Erythroblast (primary cell): ENCODE results near the gene TMUB1.

Experiments
- GATA1 ChIP-seq: IDR thresholded peaks from 2 replicates; pipeline ENCODE4 v1.6.1; 2011; ENCODE audit warnings: low read depth, mild to moderate bottlenecking, control low read depth, low read length, moderate library complexity
- POLR2A ChIP-seq: IDR thresholded peaks from 2 replicates; pipeline ENCODE4 v1.6.1; 2011; ENCODE audit warnings: mild to moderate bottlenecking, low read length

DNA sequence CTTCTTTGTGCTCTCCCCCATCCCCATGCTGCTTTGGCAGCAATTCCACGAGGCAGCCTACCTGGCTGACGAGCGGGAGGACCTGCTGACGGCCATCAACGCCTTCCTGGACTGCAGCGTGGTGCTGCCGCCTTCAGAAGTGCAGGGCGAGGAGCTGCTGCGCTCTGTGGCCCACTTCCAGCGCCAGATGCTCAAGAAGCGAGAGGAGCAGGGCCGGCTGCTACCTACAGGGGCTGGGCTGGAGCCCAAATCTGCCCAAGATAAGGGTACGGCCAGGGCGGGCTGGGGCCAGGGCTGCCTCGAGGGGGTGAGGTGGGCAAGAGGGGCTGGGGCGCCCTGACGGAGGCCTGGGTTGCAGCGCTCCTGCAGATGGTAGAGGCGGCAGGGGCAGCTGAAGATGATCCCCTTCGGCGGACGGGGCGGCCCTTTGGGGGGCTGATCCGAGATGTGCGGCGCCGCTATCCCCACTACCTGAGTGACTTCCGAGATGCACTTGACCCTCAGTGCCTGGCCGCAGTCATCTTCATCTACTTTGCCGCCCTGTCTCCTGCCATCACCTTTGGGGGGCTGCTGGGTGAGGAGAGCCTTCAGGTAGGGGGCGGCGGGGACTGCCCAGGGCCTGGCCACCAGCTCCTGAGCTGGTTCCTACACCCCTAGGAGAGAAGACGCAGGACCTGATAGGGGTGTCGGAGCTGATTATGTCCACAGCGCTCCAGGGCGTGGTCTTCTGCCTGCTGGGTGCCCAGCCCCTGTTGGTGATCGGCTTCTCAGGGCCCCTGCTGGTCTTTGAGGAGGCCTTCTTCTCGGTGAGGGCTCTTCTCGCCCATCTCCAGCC is 12.0 kb downstream of the TMUB1 start:
- TF ChIP-seq POLR2A (no peak), GATA1 (no peak)
